GM12878 (cell line): ENCODE measurements around the gene B3GNT7.

ENCODE experiments used
- CEBPB ChIP-seq, 2 experiments: fragments of 150-350 bp in 1 of 2; IDR thresholded peaks; 2 replicates each; pipeline ENCODE4 v1.6.1; 2012 to 2014; ENCODE audit warnings: low read depth in 2 of 2, low read length in 2 of 2, borderline replicate concordance in 1 of 2, inconsistent platforms in 1 of 2
- CTCF ChIP-seq, 3 experiments: IDR thresholded peaks in 2 of 3; conservative IDR thresholded peaks in 1 of 3; 2 replicates each; pipeline ENCODE4 v1.5.1; 2011; ENCODE audit warnings: low read depth in 3 of 3, low read length in 3 of 3, mild to moderate bottlenecking in 3 of 3, control low read depth in 2 of 3, moderate library complexity in 2 of 3, inconsistent platforms in 1 of 3, mixed read lengths in 1 of 3; ENCODE audit not compliant: control insufficient read depth in 2 of 3, insufficient read depth in 1 of 3; ENCODE audit errors: extremely low read depth in 1 of 3
- EZH2 ChIP-seq: IDR thresholded peaks from 2 replicates; pipeline ENCODE4 v1.6.1; 2012; ENCODE audit warnings: low read depth, mild to moderate bottlenecking, control low read depth, inconsistent platforms, low read length, borderline replicate concordance; ENCODE audit not compliant: control insufficient read depth
- GATAD2B ChIP-seq: fragments of 450-650 bp; conservative IDR thresholded peaks from 2 replicates; pipeline ENCODE4 v1.6.1; 2017; ENCODE audit warnings: low read depth, mild to moderate bottlenecking, moderate library complexity
- JUNB ChIP-seq: IDR thresholded peaks from 2 replicates; pipeline ENCODE4 v1.6.1; 2016; ENCODE audit warnings: antibody characterized with exemption, mild to moderate bottlenecking
- JUND ChIP-seq: IDR thresholded peaks from 2 replicates; pipeline ENCODE4 v1.6.1; 2012; ENCODE audit warnings: low read depth, mild to moderate bottlenecking, low read length, improper control_type of control experiment, moderate library complexity
- NFIC ChIP-seq: IDR thresholded peaks from 2 replicates; pipeline ENCODE4 v1.6.1; 2012; ENCODE audit warnings: low read depth, mild to moderate bottlenecking, inconsistent platforms, low read length, moderate library complexity
- NFYB ChIP-seq: IDR thresholded peaks from 2 replicates; pipeline ENCODE4 v1.6.1; 2011; ENCODE audit warnings: low read depth, mild to moderate bottlenecking, low read length, improper control_type of control experiment, moderate library complexity; ENCODE audit not compliant: insufficient read depth
- NR2F1 ChIP-seq: fragments of 450-650 bp; conservative IDR thresholded peaks from 2 replicates; pipeline ENCODE4 v1.6.1; 2017; ENCODE audit warnings: mild to moderate bottlenecking
- POLR2A ChIP-seq: IDR thresholded peaks from 2 replicates; pipeline ENCODE4 v1.6.1; 2011; ENCODE audit warnings: low read depth, mild to moderate bottlenecking, low read length
- SREBF2 ChIP-seq: IDR thresholded peaks from 2 replicates; pipeline ENCODE4 v1.6.1; 2012; ENCODE audit warnings: mild to moderate bottlenecking, low read length
- TF ChIP-seq, protein P1 (sequence below): IDR thresholded peaks from 2 replicates; pipeline ENCODE4 v1.6.1; 2012; ENCODE audit warnings: mild to moderate bottlenecking, low read depth, low read length
- TF ChIP-seq, protein P2 (sequence below): IDR thresholded peaks from 2 replicates; pipeline ENCODE4 v1.6.1; 2011; ENCODE audit warnings: low read depth, mild to moderate bottlenecking, low read length, moderate library complexity, borderline replicate concordance; ENCODE audit errors: extremely low read depth
- TF ChIP-seq, protein P3 (sequence below): IDR thresholded peaks from 2 replicates; pipeline ENCODE4 v1.6.1; 2012; ENCODE audit warnings: low read depth, low read length, improper control_type of control experiment

GRCh38 chr2:231412618-231412963 is 17.1 kb downstream of the B3GNT7 start:
- no peak for TF ChIP-seq CTCF (IDR thresholded peaks at IDR 0.05 in 2 of 3, conservative IDR thresholded peaks at IDR 0.05 in 1 of 3; ENCODE audit: control insufficient read depth in 2 of 3, extremely low read depth in 1 of 3, insufficient read depth in 1 of 3, low read depth in 3 of 3, low read length in 3 of 3)
- no peak for TF ChIP-seq EZH2
- TF ChIP-seq, protein P1, sequence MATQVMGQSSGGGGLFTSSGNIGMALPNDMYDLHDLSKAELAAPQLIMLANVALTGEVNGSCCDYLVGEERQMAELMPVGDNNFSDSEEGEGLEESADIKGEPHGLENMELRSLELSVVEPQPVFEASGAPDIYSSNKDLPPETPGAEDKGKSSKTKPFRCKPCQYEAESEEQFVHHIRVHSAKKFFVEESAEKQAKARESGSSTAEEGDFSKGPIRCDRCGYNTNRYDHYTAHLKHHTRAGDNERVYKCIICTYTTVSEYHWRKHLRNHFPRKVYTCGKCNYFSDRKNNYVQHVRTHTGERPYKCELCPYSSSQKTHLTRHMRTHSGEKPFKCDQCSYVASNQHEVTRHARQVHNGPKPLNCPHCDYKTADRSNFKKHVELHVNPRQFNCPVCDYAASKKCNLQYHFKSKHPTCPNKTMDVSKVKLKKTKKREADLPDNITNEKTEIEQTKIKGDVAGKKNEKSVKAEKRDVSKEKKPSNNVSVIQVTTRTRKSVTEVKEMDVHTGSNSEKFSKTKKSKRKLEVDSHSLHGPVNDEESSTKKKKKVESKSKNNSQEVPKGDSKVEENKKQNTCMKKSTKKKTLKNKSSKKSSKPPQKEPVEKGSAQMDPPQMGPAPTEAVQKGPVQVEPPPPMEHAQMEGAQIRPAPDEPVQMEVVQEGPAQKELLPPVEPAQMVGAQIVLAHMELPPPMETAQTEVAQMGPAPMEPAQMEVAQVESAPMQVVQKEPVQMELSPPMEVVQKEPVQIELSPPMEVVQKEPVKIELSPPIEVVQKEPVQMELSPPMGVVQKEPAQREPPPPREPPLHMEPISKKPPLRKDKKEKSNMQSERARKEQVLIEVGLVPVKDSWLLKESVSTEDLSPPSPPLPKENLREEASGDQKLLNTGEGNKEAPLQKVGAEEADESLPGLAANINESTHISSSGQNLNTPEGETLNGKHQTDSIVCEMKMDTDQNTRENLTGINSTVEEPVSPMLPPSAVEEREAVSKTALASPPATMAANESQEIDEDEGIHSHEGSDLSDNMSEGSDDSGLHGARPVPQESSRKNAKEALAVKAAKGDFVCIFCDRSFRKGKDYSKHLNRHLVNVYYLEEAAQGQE = no peak
- TF ChIP-seq SREBF2 = no peak
- TF ChIP-seq, protein P2, sequence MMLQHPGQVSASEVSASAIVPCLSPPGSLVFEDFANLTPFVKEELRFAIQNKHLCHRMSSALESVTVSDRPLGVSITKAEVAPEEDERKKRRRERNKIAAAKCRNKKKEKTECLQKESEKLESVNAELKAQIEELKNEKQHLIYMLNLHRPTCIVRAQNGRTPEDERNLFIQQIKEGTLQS = no peak
- no peak for TF ChIP-seq JUND
- TF ChIP-seq JUNB = no peak
- no peak for TF ChIP-seq NR2F1
- TF ChIP-seq, protein P3, sequence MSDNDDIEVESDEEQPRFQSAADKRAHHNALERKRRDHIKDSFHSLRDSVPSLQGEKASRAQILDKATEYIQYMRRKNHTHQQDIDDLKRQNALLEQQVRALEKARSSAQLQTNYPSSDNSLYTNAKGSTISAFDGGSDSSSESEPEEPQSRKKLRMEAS = no peak
- no peak for TF ChIP-seq CEBPB (IDR thresholded peaks at IDR 0.05; ENCODE audit: borderline replicate concordance in 1 of 2, low read depth in 2 of 2, low read length in 2 of 2)
- no peak for TF ChIP-seq NFYB
- TF ChIP-seq POLR2A = no peak
- TF ChIP-seq NFIC = no peak
- TF ChIP-seq GATAD2B = no peak
